GM12801 (cell line): ENCODE measurements around the gene TNK1.

ENCODE experiments used
- TF ChIP-seq, protein P1 (sequence below): IDR thresholded peaks from one replicate; pipeline ENCODE4 v1.5.1; 2011; ENCODE audit warnings: control low read depth; ENCODE audit not compliant: insufficient read length; ENCODE audit errors: extremely low read depth

The TNK1 gene

DNA sequence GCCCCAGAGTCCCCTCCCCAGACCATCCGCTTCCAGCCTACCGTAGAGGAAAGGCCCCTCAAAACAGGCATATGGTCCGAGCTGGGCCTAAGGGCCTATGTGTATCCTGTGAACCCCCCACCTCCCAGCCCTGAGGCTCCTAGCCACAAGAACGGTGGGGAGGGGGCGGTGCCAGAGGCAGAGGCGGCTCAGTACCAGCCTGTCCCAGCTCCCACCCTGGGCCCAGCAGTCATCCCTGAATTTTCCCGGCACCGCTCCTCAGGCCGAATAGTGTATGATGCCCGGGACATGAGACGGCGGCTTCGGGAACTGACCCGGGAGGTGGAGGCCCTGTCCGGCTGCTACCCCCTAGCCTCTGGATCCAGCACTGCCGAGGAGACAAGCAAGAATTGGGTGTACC is 40.3 kb downstream of the TNK1 start:
- TF ChIP-seq, protein P1, sequence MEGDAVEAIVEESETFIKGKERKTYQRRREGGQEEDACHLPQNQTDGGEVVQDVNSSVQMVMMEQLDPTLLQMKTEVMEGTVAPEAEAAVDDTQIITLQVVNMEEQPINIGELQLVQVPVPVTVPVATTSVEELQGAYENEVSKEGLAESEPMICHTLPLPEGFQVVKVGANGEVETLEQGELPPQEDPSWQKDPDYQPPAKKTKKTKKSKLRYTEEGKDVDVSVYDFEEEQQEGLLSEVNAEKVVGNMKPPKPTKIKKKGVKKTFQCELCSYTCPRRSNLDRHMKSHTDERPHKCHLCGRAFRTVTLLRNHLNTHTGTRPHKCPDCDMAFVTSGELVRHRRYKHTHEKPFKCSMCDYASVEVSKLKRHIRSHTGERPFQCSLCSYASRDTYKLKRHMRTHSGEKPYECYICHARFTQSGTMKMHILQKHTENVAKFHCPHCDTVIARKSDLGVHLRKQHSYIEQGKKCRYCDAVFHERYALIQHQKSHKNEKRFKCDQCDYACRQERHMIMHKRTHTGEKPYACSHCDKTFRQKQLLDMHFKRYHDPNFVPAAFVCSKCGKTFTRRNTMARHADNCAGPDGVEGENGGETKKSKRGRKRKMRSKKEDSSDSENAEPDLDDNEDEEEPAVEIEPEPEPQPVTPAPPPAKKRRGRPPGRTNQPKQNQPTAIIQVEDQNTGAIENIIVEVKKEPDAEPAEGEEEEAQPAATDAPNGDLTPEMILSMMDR: no peak

GRCh38 chr17:7423679-7424078 is 42.8 kb downstream of the TNK1 start:
- TF ChIP-seq, protein P1: no peak

DNA sequence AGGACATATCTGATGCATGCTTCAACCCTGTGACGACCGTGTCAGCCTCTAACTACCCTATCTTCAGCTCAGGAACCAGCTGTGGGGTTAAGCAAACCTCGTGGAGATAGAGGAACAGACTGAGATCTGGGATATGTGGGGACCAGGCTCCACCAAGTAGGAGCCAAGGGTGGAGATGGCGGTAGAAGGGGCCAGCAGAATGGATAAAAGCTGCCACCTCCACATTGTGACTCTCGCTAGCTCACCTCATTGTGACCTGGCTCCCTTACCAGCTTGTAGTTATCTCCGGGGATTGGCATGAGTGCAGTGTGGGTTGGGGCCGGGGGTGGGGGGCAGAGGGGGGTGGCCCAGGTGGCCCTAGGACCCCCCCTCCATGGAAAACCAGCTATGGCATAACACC is 44.4 kb downstream of the TNK1 start, which contains the start of gene SPEM2:
Gene SPEM2, plus strand, starts transcription at position 301 of the 400 bp plus-strand sequence. Its CDS starts 73 bp downstream, at position 374.
- TF ChIP-seq, protein P1: no peak

- TF ChIP-seq, protein P1: no peak
These were observed 44.9 kb downstream of the TNK1 start for GRCh38 chr17:7425756-7426155.

DNA sequence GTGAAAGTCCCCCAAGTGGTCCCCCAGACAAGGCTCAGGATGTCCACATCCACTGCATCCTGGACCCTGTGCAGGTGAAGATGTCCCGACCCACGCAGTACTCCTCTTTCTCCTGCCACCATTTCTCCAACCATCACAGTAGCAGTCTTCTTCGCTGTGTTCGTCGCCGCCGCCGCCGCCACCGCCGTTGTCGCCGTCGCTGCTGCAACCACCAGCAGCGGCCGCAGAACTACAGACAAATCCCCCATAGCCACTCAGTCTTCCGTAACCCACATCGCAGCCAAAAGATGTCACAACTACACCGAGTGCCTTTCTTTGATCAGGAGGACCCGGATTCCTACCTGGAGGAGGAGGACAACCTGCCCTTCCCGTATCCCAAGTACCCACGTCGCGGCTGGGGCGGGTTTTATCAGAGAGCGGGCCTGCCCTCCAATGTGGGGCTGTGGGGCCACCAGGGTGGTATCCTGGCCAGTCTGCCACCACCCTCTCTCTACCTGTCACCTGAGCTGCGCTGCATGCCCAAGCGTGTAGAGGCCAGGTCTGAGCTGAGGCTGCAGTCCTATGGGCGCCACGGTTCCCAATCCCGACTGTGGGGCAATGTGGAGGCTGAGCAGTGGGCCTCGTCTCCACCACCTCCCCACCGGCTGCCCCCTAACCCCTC is 45.4 kb downstream of the TNK1 start:
- TF ChIP-seq, protein P1: no peak

DNA sequence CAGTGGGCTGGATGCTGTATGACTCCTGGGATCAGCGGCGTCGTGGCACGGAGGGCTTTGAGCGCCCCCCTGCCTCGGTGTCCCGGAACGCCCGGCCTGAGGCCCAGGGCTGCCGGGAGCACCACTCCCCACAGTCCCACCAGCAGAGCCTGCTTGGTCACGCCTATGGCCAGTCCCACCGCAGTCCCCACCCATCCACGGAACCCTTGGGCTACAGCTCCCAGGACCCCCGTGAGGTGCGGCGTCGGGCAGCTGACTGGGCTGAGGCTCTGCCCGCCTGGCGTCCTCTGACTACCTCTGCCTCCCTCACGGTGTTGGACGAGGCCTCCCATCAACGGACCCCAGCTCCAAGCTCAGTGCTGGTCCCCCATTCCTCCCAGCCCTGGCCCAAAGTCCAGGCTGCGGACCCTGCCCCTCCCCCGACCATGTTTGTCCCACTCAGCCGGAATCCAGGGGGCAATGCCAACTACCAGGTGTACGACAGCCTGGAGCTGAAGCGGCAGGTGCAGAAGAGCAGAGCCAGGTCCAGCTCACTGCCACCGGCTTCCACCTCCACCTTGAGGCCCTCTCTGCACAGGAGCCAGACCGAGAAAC is 46.1 kb downstream of the TNK1 start:
- TF ChIP-seq, protein P1: no peak

DNA sequence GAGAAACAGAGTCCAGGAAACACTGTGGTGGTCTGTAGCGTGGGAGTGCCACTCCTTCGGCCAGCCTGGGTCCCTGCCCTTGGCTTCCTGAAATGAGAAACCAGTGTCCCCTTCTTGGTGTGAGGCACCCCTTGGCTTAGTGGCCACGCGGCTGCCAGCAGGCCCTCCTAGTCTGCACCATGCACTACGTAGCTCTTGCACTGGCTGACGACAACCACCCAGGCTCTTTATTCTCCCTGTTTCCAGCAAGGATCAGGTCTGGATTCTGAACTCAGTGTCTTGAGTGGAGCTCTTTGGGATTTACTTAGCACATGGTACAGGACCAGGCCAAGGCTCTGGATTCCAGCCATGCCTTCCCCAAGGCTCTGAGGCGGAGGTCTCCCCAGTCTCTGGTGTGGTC is 46.7 kb downstream of the TNK1 start:
- TF ChIP-seq, protein P1: no peak
